SK-N-SH (cell line): ENCODE measurements around the gene OGFOD2. TPM values are rescaled to one million over a fixed set of nuclear protein-coding genes. Genes with fewer than 3 reads are reported as not detected.

ENCODE experiments used
- CTCF ChIA-PET: fragments of 300-600, 350-600 bp; formaldehyde crosslinking; extraction: SDS; loops from one replicate; lab custom pipeline; 2021; lab: Yijun Ruan, JAX
- POLR2A ChIA-PET: fragments of 350-600 bp; sonication (Branson Sonifier 250); formaldehyde crosslinking; extraction: SDS; loops from one replicate; lab custom pipeline; 2020; ENCODE audit warnings: antibody characterized with exemption, inconsistent platforms; lab: Yijun Ruan, JAX
- DNase-seq: peaks from one replicate; pipeline ENCODE4 v3.0.0; 2012
- H2AFZ ChIP-seq: fragments of 200-600 bp; sonication (generic); 2 replicates; pipeline ENCODE4 v1.8.1; 2016; ENCODE audit warnings: antibody characterized with exemption, mild to moderate bottlenecking, low read depth
- H3F3A ChIP-seq: fragments of 200-600 bp; sonication (generic); replicated peaks from 2 replicates; pipeline ENCODE3; 2016; ENCODE audit warnings: antibody characterized with exemption, mild to moderate bottlenecking; ENCODE audit not compliant: insufficient read depth
- H3K27ac ChIP-seq, 2 experiments: fragments of 200-500 bp in 1 of 2; fragments of 200-600 bp in 1 of 2; sonication (Bioruptor generic) in 1 of 2; sonication (generic), shearing (Covaris generic) in 1 of 2; 2 replicates each; pipeline versions ENCODE4 v1.5.1 to v1.6.1; 2014 to 2016; ENCODE audit warnings: low read depth in 2 of 2, inconsistent platforms in 1 of 2, low read length in 1 of 2, mild to moderate bottlenecking in 1 of 2, mixed read lengths in 1 of 2
- H3K27me3 ChIP-seq: fragments of 200-600 bp; sonication (generic), shearing (Covaris generic); 2 replicates; pipeline ENCODE4 v1.6.1; 2016; ENCODE audit warnings: mixed run types; ENCODE audit not compliant: insufficient read depth
- H3K36me3 ChIP-seq, 2 experiments: fragments of 200-500 bp in 1 of 2; fragments of 200-600 bp in 1 of 2; sonication (Bioruptor generic) in 1 of 2; sonication (generic) in 1 of 2; replicated peaks in 1 of 2; 2 replicates each; pipeline versions ENCODE3 to v1.5.1; 2014 to 2016; ENCODE audit warnings: low read length in 1 of 2, mild to moderate bottlenecking in 1 of 2; ENCODE audit not compliant: insufficient read depth in 2 of 2, control insufficient read depth in 1 of 2
- H3K4me1 ChIP-seq, 2 experiments: fragments of 200-500 bp in 1 of 2; fragments of 200-600 bp in 1 of 2; sonication (Bioruptor generic) in 1 of 2; sonication (generic), shearing (Covaris generic) in 1 of 2; 2 replicates each; pipeline versions ENCODE4 v1.5.1 to v1.6.1; 2014 to 2016; ENCODE audit warnings: low read depth in 1 of 2, low read length in 1 of 2, mixed run types in 1 of 2; ENCODE audit not compliant: insufficient read depth in 2 of 2, control insufficient read depth in 1 of 2
- H3K4me2 ChIP-seq: fragments of 200-600 bp; sonication (generic), shearing (Covaris generic); 2 replicates; pipeline ENCODE4 v1.6.1; 2017; ENCODE audit warnings: mixed run types
- H3K4me3 ChIP-seq, 2 experiments: fragments of 200-500 bp in 1 of 2; fragments of 200-600 bp in 1 of 2; sonication (Bioruptor generic) in 1 of 2; sonication (generic), shearing (Covaris generic) in 1 of 2; 2 replicates each; pipeline versions ENCODE4 v1.5.1 to v1.8.1; 2014 to 2016; ENCODE audit warnings: low read depth in 2 of 2, inconsistent platforms in 1 of 2, low read length in 1 of 2, mild to moderate bottlenecking in 1 of 2, mixed read lengths in 1 of 2, moderate library complexity in 1 of 2
- H3K79me2 ChIP-seq: fragments of 200-600 bp; sonication (generic); 2 replicates; pipeline ENCODE4 v1.8.1; 2017; ENCODE audit warnings: mild to moderate bottlenecking; ENCODE audit not compliant: insufficient read depth
- H3K9ac ChIP-seq: fragments of 200-600 bp; sonication (generic); 2 replicates; pipeline ENCODE4 v1.6.1; 2017; ENCODE audit warnings: mixed run types
- H3K9me2 ChIP-seq: fragments of 200-600 bp; sonication (generic); 2 replicates; pipeline ENCODE4 v1.6.1; 2017; ENCODE audit warnings: mixed run types
- H3K9me3 ChIP-seq: fragments of 200-600 bp; sonication (generic); 2 replicates; pipeline ENCODE4 v1.6.1; 2017; ENCODE audit warnings: mixed run types, mild to moderate bottlenecking, moderate library complexity
- H4K20me1 ChIP-seq: fragments of 200-600 bp; sonication (generic); 2 replicates; pipeline ENCODE4 v1.6.1; 2017; ENCODE audit warnings: mild to moderate bottlenecking, mixed run types; ENCODE audit not compliant: insufficient read depth
- ELF1 ChIP-seq: IDR thresholded peaks from 2 replicates; pipeline ENCODE4 v1.4.0; 2012
- EP300 ChIP-seq, 2 experiments: IDR thresholded peaks; 2 replicates each; pipeline versions ENCODE4 v1.4.0 to v1.6.1; 2012; ENCODE audit warnings: borderline replicate concordance in 1 of 2, low read depth in 1 of 2, low read length in 1 of 2
- FOXM1 ChIP-seq: IDR thresholded peaks from 2 replicates; pipeline ENCODE4 v1.4.0; 2012; ENCODE audit warnings: low read depth, mild to moderate bottlenecking
- GATA2 ChIP-seq: sonication (generic); formaldehyde crosslinking; IDR thresholded peaks from 2 replicates; pipeline ENCODE4 v1.5.0; 2020; ENCODE audit warnings: mild to moderate bottlenecking, missing genetic modification reagents
- MEF2A ChIP-seq: IDR thresholded peaks from 2 replicates; pipeline ENCODE4 v1.4.0; 2012; ENCODE audit warnings: low read depth, borderline replicate concordance
- NFIC ChIP-seq: IDR thresholded peaks from 2 replicates; pipeline ENCODE4 v1.4.0; 2012; ENCODE audit warnings: borderline replicate concordance
- RAD21 ChIP-seq: IDR thresholded peaks from 2 replicates; pipeline ENCODE4 v1.6.1; 2012; ENCODE audit warnings: mild to moderate bottlenecking, low read length
- SMC3 ChIP-seq: IDR thresholded peaks from 2 replicates; pipeline ENCODE4 v1.6.1; 2012; ENCODE audit warnings: low read depth, low read length, improper control_type of control experiment
- TAF1 ChIP-seq: IDR thresholded peaks from 2 replicates; pipeline ENCODE4 v1.6.1; 2012; ENCODE audit warnings: low read depth, mild to moderate bottlenecking, low read length, moderate library complexity, borderline replicate concordance
- TCF12 ChIP-seq: IDR thresholded peaks from 2 replicates; pipeline ENCODE4 v1.4.0; 2012
- YY1 ChIP-seq: IDR thresholded peaks from 2 replicates; pipeline ENCODE4 v1.4.0; 2012; ENCODE audit warnings: low read depth, mild to moderate bottlenecking
- WGBS: methylation state at CpG from one replicate; pipeline ENCODE4 v1.1.6; 2017; ENCODE audit warnings: low lambda C conversion rate; 5-methylcytosine and 5-hydroxymethylcytosine counted together
- polyA plus RNA-seq, 3 experiments: library from polyadenylated mRNA; depleted of rRNA; stranded (reverse); fragments of >200 nt; gene quantifications; 2 replicates each; pipeline ENCODE4 v1.2.3, GENCODE V29; 2012
- TF ChIP-seq, protein P1 (sequence below): IDR thresholded peaks from 2 replicates; pipeline ENCODE4 v1.4.0; 2012; ENCODE audit warnings: low read depth, borderline replicate concordance
- TF ChIP-seq, protein P2 (sequence below): IDR thresholded peaks from 2 replicates; pipeline ENCODE4 v1.4.0; 2012; ENCODE audit warnings: low read depth
- TF ChIP-seq, protein P3 (sequence below): fragments of 200-600 bp; sonication (generic); IDR thresholded peaks from 2 replicates; pipeline ENCODE4 v1.6.1; 2017; ENCODE audit warnings: antibody characterized with exemption, mild to moderate bottlenecking, moderate library complexity
- TF ChIP-seq, protein P4 (sequence below): IDR thresholded peaks from 2 replicates; pipeline ENCODE4; 2012
- TF ChIP-seq, protein P5 (sequence below): IDR thresholded peaks from 2 replicates; pipeline ENCODE4 v1.6.1; 2012; ENCODE audit warnings: mild to moderate bottlenecking, low read depth, low read length, moderate library complexity

OGFOD2 gene
- polyA plus RNA-seq, 1 of the 3 experiments (the other 2 are of a cell fraction) = 22.0 TPM

DNA sequence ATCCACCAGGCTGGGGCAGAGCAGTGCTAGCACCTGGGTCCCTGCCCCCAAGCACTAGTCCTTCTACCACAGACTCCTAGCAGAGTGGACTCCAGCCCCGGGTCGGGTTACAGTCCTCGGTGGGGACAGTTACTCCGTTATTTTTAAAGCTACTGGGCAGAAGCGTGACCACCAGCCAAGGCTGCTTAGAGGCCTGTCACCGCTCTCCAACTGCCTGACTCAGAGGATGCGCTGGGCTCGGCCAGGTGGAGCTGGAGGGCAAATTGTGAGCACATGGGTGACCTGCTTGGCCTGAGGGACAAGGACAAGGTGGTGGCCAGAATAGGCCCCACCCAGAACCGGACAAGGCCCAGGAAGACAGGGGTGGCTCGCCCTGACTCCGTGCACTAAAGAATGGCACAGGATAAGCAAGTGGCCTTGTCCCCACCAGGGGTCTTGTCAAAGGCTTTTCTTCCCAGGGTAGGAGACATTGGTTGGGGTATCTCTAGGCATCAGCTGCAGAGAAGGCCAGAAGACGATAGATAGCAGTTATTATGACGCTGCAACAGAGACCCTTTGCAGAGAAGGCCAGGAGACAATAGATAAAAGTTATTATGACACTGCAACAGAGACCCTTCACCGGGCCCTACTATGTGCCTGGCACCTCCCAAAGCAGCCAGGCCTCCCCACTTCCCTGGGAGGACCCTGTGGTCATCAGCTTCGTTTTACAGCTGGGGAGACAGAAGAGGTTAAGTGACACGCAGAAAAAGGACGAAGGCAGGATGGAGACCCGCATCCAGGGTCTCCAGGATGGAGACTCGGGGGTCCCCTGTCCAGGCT lies 10.4 kb upstream of the OGFOD2 start:
- POLR2A ChIA-PET = interaction anchor here (0.8 kb wide), 1 partner anchor 16 kb away, joined by 4 read pairs; the partner anchor contains the start of gene ARL6IP4
- no peaks in the 10 kb centered on the region for H4K20me1 ChIP-seq
- H3K4me3 ChIP-seq = no peak overlapping the region
- H3K4me1 ChIP-seq = peaks cover 6 to 26% of the 10 kb centered on the region in 2 experiments; a peak in 2 of 4 replicates
- no peak overlapping the region for H3K27ac ChIP-seq
- no peak overlapping the region for H3K9ac ChIP-seq
- no peaks in the 10 kb centered on the region for H3K9me3 ChIP-seq
- no peak overlapping the region for H2AFZ ChIP-seq
- H3K79me2 ChIP-seq = no peaks in the 10 kb centered on the region
- peak overlapping the region; percentile 93 for H3K4me2 ChIP-seq
- H3K9me2 ChIP-seq = no peaks in the 10 kb centered on the region
- TF ChIP-seq, protein P1, sequence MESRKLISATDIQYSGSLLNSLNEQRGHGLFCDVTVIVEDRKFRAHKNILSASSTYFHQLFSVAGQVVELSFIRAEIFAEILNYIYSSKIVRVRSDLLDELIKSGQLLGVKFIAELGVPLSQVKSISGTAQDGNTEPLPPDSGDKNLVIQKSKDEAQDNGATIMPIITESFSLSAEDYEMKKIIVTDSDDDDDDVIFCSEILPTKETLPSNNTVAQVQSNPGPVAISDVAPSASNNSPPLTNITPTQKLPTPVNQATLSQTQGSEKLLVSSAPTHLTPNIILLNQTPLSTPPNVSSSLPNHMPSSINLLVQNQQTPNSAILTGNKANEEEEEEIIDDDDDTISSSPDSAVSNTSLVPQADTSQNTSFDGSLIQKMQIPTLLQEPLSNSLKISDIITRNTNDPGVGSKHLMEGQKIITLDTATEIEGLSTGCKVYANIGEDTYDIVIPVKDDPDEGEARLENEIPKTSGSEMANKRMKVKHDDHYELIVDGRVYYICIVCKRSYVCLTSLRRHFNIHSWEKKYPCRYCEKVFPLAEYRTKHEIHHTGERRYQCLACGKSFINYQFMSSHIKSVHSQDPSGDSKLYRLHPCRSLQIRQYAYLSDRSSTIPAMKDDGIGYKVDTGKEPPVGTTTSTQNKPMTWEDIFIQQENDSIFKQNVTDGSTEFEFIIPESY = no peak
- TF ChIP-seq, protein P2, sequence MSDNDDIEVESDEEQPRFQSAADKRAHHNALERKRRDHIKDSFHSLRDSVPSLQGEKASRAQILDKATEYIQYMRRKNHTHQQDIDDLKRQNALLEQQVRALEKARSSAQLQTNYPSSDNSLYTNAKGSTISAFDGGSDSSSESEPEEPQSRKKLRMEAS = no peak
- no peak for TF ChIP-seq EP300 (IDR thresholded peaks at IDR 0.05; ENCODE audit: borderline replicate concordance in 1 of 2, low read depth in 1 of 2, low read length in 1 of 2)
- TF ChIP-seq TAF1 = no peak
- no peak for TF ChIP-seq ELF1
- H3K36me3 ChIP-seq = no peaks in the 10 kb centered on the region
- H3K27me3 ChIP-seq = no peaks in the 10 kb centered on the region
- peaks cover 6% of the 10 kb centered on the region for H3F3A ChIP-seq
- WGBS = 89% methylated on average over 17 of the region's 19 CpGs
- DNase-seq = no peak
- CTCF ChIA-PET = interaction anchor here (1.0 to 2.6 kb wide), 7 partner anchors 12 to 186 kb away, joined by 3 to 11 read pairs (median 6); partner anchors contain the start of gene PITPNM2

DNA sequence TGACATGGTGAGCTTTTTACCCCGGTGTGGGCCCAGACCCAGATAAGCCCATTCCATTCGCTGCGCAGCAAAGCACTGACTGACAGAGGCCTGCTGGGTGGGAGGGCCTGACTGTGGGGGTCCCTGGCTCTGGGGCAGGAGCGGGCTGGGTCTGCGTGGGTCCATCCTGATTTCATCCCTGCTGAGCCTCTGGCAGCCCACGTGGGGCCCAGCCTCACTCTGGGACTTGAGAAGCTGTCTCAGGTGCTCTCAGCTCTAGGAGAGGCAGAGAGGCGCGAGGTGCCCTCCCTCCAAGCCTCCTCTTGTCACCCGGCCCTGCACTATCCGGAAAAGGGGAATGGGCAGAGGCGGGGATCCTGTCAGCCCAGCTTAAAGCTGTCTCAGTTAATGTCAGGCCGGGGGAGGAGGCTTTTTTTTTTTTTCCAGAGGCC lies 9.7 kb upstream of the OGFOD2 start:
- H2AFZ ChIP-seq = peak overlapping the region; percentile 24; the same call in 1 of the 2 replicates
- no peaks in the 10 kb centered on the region for H3K79me2 ChIP-seq
- no peaks in the 10 kb centered on the region for H4K20me1 ChIP-seq
- H3F3A ChIP-seq = peaks cover 6% of the 10 kb centered on the region
- no peak overlapping the region for H3K27ac ChIP-seq
- H3K9me3 ChIP-seq = no peaks in the 10 kb centered on the region
- H3K9ac ChIP-seq = peak overlapping the region; percentile 57; the same call in 1 of the 2 replicates
- 83% methylated on average over 12 of the region's 12 CpGs for WGBS
- H3K4me3 ChIP-seq = peak overlapping the region; percentile 73 to 90; a peak in 3 of 4 replicates
- H3K4me1 ChIP-seq = peaks cover 6 to 26% of the 10 kb centered on the region in 2 experiments; a peak in 2 of 4 replicates
- DNase-seq = no peak
- POLR2A ChIA-PET = no interaction called here
- H3K36me3 ChIP-seq = no peaks in the 10 kb centered on the region
- no peaks in the 10 kb centered on the region for H3K27me3 ChIP-seq
- peak overlapping the region; percentile 93 for H3K4me2 ChIP-seq
- no peaks in the 10 kb centered on the region for H3K9me2 ChIP-seq
- CTCF ChIA-PET = interaction anchor here (1.0 to 2.5 kb wide), 4 partner anchors 13 to 185 kb away, joined by 3 to 11 read pairs (median 5); partner anchors contain the start of gene PITPNM2
- TF ChIP-seq, protein P3, sequence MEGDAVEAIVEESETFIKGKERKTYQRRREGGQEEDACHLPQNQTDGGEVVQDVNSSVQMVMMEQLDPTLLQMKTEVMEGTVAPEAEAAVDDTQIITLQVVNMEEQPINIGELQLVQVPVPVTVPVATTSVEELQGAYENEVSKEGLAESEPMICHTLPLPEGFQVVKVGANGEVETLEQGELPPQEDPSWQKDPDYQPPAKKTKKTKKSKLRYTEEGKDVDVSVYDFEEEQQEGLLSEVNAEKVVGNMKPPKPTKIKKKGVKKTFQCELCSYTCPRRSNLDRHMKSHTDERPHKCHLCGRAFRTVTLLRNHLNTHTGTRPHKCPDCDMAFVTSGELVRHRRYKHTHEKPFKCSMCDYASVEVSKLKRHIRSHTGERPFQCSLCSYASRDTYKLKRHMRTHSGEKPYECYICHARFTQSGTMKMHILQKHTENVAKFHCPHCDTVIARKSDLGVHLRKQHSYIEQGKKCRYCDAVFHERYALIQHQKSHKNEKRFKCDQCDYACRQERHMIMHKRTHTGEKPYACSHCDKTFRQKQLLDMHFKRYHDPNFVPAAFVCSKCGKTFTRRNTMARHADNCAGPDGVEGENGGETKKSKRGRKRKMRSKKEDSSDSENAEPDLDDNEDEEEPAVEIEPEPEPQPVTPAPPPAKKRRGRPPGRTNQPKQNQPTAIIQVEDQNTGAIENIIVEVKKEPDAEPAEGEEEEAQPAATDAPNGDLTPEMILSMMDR = no peak
- TF ChIP-seq TCF12 (no peak), TAF1 (no peak), YY1 (no peak), MEF2A (no peak), RAD21 (no peak), SMC3 (no peak), FOXM1 (no peak), GATA2 (CRISPR knock-in tag) (no peak), ELF1 (no peak), NFIC (no peak)
- TF ChIP-seq, protein P4, sequence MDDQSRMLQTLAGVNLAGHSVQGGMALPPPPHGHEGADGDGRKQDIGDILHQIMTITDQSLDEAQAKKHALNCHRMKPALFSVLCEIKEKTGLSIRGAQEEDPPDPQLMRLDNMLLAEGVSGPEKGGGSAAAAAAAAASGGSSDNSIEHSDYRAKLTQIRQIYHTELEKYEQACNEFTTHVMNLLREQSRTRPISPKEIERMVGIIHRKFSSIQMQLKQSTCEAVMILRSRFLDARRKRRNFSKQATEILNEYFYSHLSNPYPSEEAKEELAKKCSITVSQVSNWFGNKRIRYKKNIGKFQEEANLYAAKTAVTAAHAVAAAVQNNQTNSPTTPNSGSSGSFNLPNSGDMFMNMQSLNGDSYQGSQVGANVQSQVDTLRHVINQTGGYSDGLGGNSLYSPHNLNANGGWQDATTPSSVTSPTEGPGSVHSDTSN = no peak
- TF ChIP-seq, protein P2 = no peak
- TF ChIP-seq, protein P5, sequence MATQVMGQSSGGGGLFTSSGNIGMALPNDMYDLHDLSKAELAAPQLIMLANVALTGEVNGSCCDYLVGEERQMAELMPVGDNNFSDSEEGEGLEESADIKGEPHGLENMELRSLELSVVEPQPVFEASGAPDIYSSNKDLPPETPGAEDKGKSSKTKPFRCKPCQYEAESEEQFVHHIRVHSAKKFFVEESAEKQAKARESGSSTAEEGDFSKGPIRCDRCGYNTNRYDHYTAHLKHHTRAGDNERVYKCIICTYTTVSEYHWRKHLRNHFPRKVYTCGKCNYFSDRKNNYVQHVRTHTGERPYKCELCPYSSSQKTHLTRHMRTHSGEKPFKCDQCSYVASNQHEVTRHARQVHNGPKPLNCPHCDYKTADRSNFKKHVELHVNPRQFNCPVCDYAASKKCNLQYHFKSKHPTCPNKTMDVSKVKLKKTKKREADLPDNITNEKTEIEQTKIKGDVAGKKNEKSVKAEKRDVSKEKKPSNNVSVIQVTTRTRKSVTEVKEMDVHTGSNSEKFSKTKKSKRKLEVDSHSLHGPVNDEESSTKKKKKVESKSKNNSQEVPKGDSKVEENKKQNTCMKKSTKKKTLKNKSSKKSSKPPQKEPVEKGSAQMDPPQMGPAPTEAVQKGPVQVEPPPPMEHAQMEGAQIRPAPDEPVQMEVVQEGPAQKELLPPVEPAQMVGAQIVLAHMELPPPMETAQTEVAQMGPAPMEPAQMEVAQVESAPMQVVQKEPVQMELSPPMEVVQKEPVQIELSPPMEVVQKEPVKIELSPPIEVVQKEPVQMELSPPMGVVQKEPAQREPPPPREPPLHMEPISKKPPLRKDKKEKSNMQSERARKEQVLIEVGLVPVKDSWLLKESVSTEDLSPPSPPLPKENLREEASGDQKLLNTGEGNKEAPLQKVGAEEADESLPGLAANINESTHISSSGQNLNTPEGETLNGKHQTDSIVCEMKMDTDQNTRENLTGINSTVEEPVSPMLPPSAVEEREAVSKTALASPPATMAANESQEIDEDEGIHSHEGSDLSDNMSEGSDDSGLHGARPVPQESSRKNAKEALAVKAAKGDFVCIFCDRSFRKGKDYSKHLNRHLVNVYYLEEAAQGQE = no peak
